Breast epithelium (tissue), 4 donors: ENCODE data around the gene NRXN2. TPM values are rescaled to one million over a fixed set of nuclear protein-coding genes. Genes with fewer than 3 reads are reported as not detected.
A peak's percentile ranks its signal among the peaks of the same experiment; 100 is the strongest.
"Not testable (repeated sequence)": the region's sequence is repeated elsewhere in the genome, so short reads cannot be mapped to it uniquely, and the experiment has no call there.

ENCODE experiments used
- DNase-seq, 2 donors: peaks; one replicate each; pipeline ENCODE4 v3.0.0-alpha.2; 2019; ENCODE audit warnings: low spot score in 2 of 2
- H3K27ac ChIP-seq, 2 donors: fragments of 200-600 bp; sonication (generic) in 1 of 2; one replicate each; pipeline ENCODE4 v1.5.1; 2016 to 2019; ENCODE audit warnings: mild to moderate bottlenecking in 1 of 2
- H3K27me3 ChIP-seq, 2 donors: fragments of 200-600 bp; sonication (generic) in 1 of 2; one replicate each; pipeline versions ENCODE4 v1.5.1 to v1.6.0; 2017 to 2019; ENCODE audit warnings: control low read depth in 1 of 2, mild to moderate bottlenecking in 1 of 2
- H3K36me3 ChIP-seq: fragments of 200-600 bp; one replicate; pipeline ENCODE4 v1.5.1; 2019
- H3K4me1 ChIP-seq, 2 donors: fragments of 200-600 bp; sonication (generic); one replicate each; pipeline ENCODE4 v1.5.1; 2016 to 2019; ENCODE audit warnings: control low read depth in 1 of 2
- H3K4me3 ChIP-seq, 3 donors: fragments of 200-600 bp; sonication (generic); 1 replicate in 2 of 3; 2 replicates in 1 of 3; pipeline ENCODE4 v1.5.1; 2016 to 2019; ENCODE audit warnings: mild to moderate bottlenecking in 3 of 3, moderate library complexity in 2 of 3
- H3K9me3 ChIP-seq, 2 donors: fragments of 200-600 bp; sonication (generic) in 1 of 2; one replicate each; pipeline ENCODE4 v1.5.1; 2016 to 2019; ENCODE audit warnings: control low read depth in 1 of 2
- CTCF ChIP-seq, 3 donors: fragments of 450-650 bp; IDR thresholded peaks; one replicate each; pipeline ENCODE4 v1.5.1; 2016 to 2017; ENCODE audit warnings: antibody characterized with exemption in 3 of 3, mild to moderate bottlenecking in 3 of 3, moderate library complexity in 3 of 3
- POLR2A ChIP-seq: fragments of 450-650 bp; IDR thresholded peaks from one replicate; pipeline ENCODE4 v1.6.1; 2016; ENCODE audit warnings: antibody characterized with exemption, mild to moderate bottlenecking, moderate library complexity
- POLR2AphosphoS5 ChIP-seq, 3 donors: sonication (generic); formaldehyde crosslinking; IDR thresholded peaks; one replicate each; pipeline ENCODE4 v1.6.1; 2017; ENCODE audit warnings: antibody characterized with exemption in 3 of 3
- intact Hi-C: fragments of 100-400 bp; cut with DNase I; formaldehyde crosslinking; loops from one replicate; pipeline ENCODE4 v1.15.1; 2023; ENCODE audit warnings: low total_unique reads
- total RNA-seq, 3 donors: library from RNA; depleted of rRNA; stranded (reverse); fragments of >200 nt; gene quantifications; one replicate each; pipeline ENCODE4 v1.1.0, GENCODE V29; 2016

Gene NRXN2
- total RNA-seq, 3 donors from 2014 or later = 1.8 to 4.3 (median 3.5) TPM

- intact Hi-C loops = loop anchor here (1.0 kb wide), 1 partner anchor 31 kb away; no protein-coding TSS in a partner anchor
- Histone ChIP-seq H3K27ac (no peak overlapping the region), H3K4me1 (no peaks in the 10 kb centered on the region), H3K9me3 (no peaks in the 10 kb centered on the region), H3K4me3 (no peak overlapping the region), H3K27me3 (peaks cover 0 to 5% of the 10 kb centered on the region in 2 donors), H3K36me3 (no peaks in the 10 kb centered on the region)
- no peak for DNase-seq
- no peak for TF ChIP-seq POLR2AphosphoS5 (IDR thresholded peaks at IDR 0.05)
- TF ChIP-seq CTCF (IDR thresholded peaks at IDR 0.05) = no peak
- no peak for TF ChIP-seq POLR2A
Measured at GRCh38 chr11:64665411-64665821, 57.6 kb downstream of the NRXN2 start.

GRCh38 chr11:64664236-64664870, 58.6 kb downstream of the NRXN2 start:
- DNase-seq, H3K4me1 ChIP-seq, H3K36me3 ChIP-seq, H3K27me3 ChIP-seq, intact Hi-C loops, H3K4me3 ChIP-seq, H3K9me3 ChIP-seq, H3K27ac ChIP-seq: not testable (repeated sequence)

GRCh38 chr11:64663656-64664055, 59.3 kb downstream of the NRXN2 start:
- no peak for DNase-seq
- Histone ChIP-seq H3K36me3 (no peaks in the 10 kb centered on the region), H3K9me3 (no peaks in the 10 kb centered on the region), H3K27ac (no peak overlapping the region), H3K27me3 (no peaks in the 10 kb centered on the region), H3K4me1 (no peaks in the 10 kb centered on the region), H3K4me3 (no peak overlapping the region)
- intact Hi-C loops = no loop called here
- TF ChIP-seq POLR2A (no peak), CTCF (IDR thresholded peaks at IDR 0.05) (no peak), POLR2AphosphoS5 (IDR thresholded peaks at IDR 0.05) (no peak)

- Histone ChIP-seq H3K36me3 (no peaks in the 10 kb centered on the region), H3K9me3 (no peaks in the 10 kb centered on the region), H3K4me3 (no peak overlapping the region), H3K4me1 (no peaks in the 10 kb centered on the region), H3K27ac (peak overlapping the region; percentile 3 to 69), H3K27me3 (no peaks in the 10 kb centered on the region)
- no peak for TF ChIP-seq POLR2AphosphoS5 (IDR thresholded peaks at IDR 0.05)
- TF ChIP-seq CTCF (IDR thresholded peaks at IDR 0.05) = no peak
- no peak for TF ChIP-seq POLR2A
- intact Hi-C loops = no loop called here
- no peak for DNase-seq
Measured at GRCh38 chr11:64661614-64662013, 61.4 kb downstream of the NRXN2 start.

- intact Hi-C loops = no loop called here
- no peak for TF ChIP-seq POLR2AphosphoS5 (IDR thresholded peaks at IDR 0.05)
- no peak for TF ChIP-seq CTCF (IDR thresholded peaks at IDR 0.05)
- TF ChIP-seq POLR2A = no peak
- Histone ChIP-seq H3K4me1 (no peaks in the 10 kb centered on the region), H3K27me3 (no peaks in the 10 kb centered on the region), H3K36me3 (no peaks in the 10 kb centered on the region), H3K27ac (peak overlapping the region; percentile 3 to 69), H3K9me3 (no peaks in the 10 kb centered on the region), H3K4me3 (peak overlapping the region; percentile 10 to 52 (median 35))
- DNase-seq = peak in 1 of 2 donors; percentile 34
Measured at GRCh38 chr11:64661146-64661545, 61.9 kb downstream of the NRXN2 start.
